MM.1S (cell line): Measurements from ENCODE around the gene INPP4B.

Experiments
- DNase-seq: peaks from one replicate; pipeline ENCODE4 v3.0.0-alpha.2; 2015
- H2AFZ ChIP-seq: fragments of 300-600 bp; sonication (generic); 2 replicates; pipeline ENCODE4 v1.6.0; 2016; ENCODE audit warnings: antibody characterized with exemption, low read length
- H3F3A ChIP-seq: fragments of 300-600 bp; sonication (generic); 2 replicates; pipeline ENCODE4 v1.6.1; 2016; ENCODE audit warnings: mild to moderate bottlenecking, antibody characterized with exemption, low read length, moderate library complexity, mixed read lengths; ENCODE audit not compliant: insufficient read depth
- H3K27ac ChIP-seq: fragments of 300-600 bp; sonication (generic); 2 replicates; pipeline ENCODE4 v1.5.1; 2016; ENCODE audit warnings: mild to moderate bottlenecking, low read length
- H3K27me3 ChIP-seq: fragments of 300-600 bp; sonication (generic); replicated peaks from 2 replicates; pipeline ENCODE4 v1.6.0; 2016; ENCODE audit warnings: low read length; ENCODE audit not compliant: insufficient read depth
- H3K36me3 ChIP-seq: fragments of 300-600 bp; sonication (generic); replicated peaks from 2 replicates; pipeline ENCODE4 v1.6.1; 2016; ENCODE audit warnings: mild to moderate bottlenecking, low read length, mixed read lengths; ENCODE audit not compliant: insufficient read depth
- H3K4me1 ChIP-seq: fragments of 300-600 bp; sonication (generic); 2 replicates; pipeline ENCODE4 v1.6.1; 2016; ENCODE audit warnings: low read length, mixed read lengths
- H3K4me2 ChIP-seq: fragments of 300-600 bp; sonication (generic); 2 replicates; pipeline ENCODE4 v1.6.0; 2016; ENCODE audit warnings: low read depth, low read length
- H3K4me3 ChIP-seq: fragments of 300-600 bp; sonication (generic); 2 replicates; pipeline ENCODE4 v1.5.1; 2016; ENCODE audit warnings: low read length, mixed read lengths
- H3K79me2 ChIP-seq: fragments of 300-600 bp; sonication (generic); 2 replicates; pipeline ENCODE4 v1.6.1; 2016; ENCODE audit warnings: mixed run types, low read length, mixed read lengths
- H3K9ac ChIP-seq: fragments of 300-600 bp; sonication (generic); 2 replicates; pipeline ENCODE4 v1.6.1; 2016; ENCODE audit warnings: low read length, mixed read lengths
- H3K9me2 ChIP-seq: fragments of 300-600 bp; sonication (generic); replicated peaks from 2 replicates; pipeline ENCODE4 v1.6.1; 2016; ENCODE audit warnings: mild to moderate bottlenecking, low read length, mixed read lengths; ENCODE audit not compliant: insufficient read depth
- H3K9me3 ChIP-seq: fragments of 300-600 bp; sonication (generic); replicated peaks from 2 replicates; pipeline ENCODE4 v1.6.1; 2016; ENCODE audit warnings: mild to moderate bottlenecking, low read length, mixed read lengths; ENCODE audit not compliant: insufficient read depth
- H4K20me1 ChIP-seq: fragments of 300-600 bp; sonication (generic); 2 replicates; pipeline ENCODE4 v1.6.1; 2016; ENCODE audit warnings: mild to moderate bottlenecking, low read length, moderate library complexity, mixed read lengths; ENCODE audit not compliant: insufficient read depth
- EZH2 ChIP-seq: fragments of 300-600 bp; sonication (generic); optimal IDR thresholded peaks from 2 replicates; pipeline ENCODE3; 2017; ENCODE audit warnings: low read depth, mild to moderate bottlenecking, antibody characterized with exemption, low read length, mixed read lengths
- EZH2phosphoT487 ChIP-seq: fragments of 300-600 bp; sonication (generic); IDR thresholded peaks from 2 replicates; pipeline ENCODE4 v1.6.1; 2018; ENCODE audit warnings: antibody characterized with exemption, low read length
- TF ChIP-seq, protein P1 (sequence below): fragments of 300-600 bp; sonication (generic); IDR thresholded peaks from 2 replicates; pipeline ENCODE4 v1.5.1; 2016; ENCODE audit warnings: antibody characterized with exemption, low read length, mixed read lengths

Gene INPP4B

GRCh38 chr4:142314247-142314646 is 531.9 kb downstream of the INPP4B start:
- no peaks in the 10 kb centered on the region for H3K79me2 ChIP-seq
- no peaks in the 10 kb centered on the region for H4K20me1 ChIP-seq
- TF ChIP-seq EZH2 (no peak), EZH2phosphoT487 (no peak)
- TF ChIP-seq, protein P1, sequence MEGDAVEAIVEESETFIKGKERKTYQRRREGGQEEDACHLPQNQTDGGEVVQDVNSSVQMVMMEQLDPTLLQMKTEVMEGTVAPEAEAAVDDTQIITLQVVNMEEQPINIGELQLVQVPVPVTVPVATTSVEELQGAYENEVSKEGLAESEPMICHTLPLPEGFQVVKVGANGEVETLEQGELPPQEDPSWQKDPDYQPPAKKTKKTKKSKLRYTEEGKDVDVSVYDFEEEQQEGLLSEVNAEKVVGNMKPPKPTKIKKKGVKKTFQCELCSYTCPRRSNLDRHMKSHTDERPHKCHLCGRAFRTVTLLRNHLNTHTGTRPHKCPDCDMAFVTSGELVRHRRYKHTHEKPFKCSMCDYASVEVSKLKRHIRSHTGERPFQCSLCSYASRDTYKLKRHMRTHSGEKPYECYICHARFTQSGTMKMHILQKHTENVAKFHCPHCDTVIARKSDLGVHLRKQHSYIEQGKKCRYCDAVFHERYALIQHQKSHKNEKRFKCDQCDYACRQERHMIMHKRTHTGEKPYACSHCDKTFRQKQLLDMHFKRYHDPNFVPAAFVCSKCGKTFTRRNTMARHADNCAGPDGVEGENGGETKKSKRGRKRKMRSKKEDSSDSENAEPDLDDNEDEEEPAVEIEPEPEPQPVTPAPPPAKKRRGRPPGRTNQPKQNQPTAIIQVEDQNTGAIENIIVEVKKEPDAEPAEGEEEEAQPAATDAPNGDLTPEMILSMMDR: no peak
- no peaks in the 10 kb centered on the region for H3K36me3 ChIP-seq
- H3K9me3 ChIP-seq: no peaks in the 10 kb centered on the region
- H3K4me1 ChIP-seq: peaks cover 10% of the 10 kb centered on the region
- H3K9ac ChIP-seq: no peak overlapping the region
- H3F3A ChIP-seq: no peaks in the 10 kb centered on the region
- H3K9me2 ChIP-seq: no peaks in the 10 kb centered on the region
- no peak overlapping the region for H3K4me3 ChIP-seq
- H2AFZ ChIP-seq: no peak overlapping the region
- no peak overlapping the region for H3K27ac ChIP-seq
- peaks cover 37% of the 10 kb centered on the region for H3K27me3 ChIP-seq
- DNase-seq: no peak
- no peak overlapping the region for H3K4me2 ChIP-seq

GRCh38 chr4:142312391-142312790 is 533.7 kb downstream of the INPP4B start:
- no peak overlapping the region for H3K9ac ChIP-seq
- DNase-seq: no peak
- H3K9me3 ChIP-seq: no peaks in the 10 kb centered on the region
- peaks cover 24% of the 10 kb centered on the region; the same call in 1 of the 2 replicates for H3K27me3 ChIP-seq
- no peaks in the 10 kb centered on the region for H3K36me3 ChIP-seq
- no peaks in the 10 kb centered on the region for H4K20me1 ChIP-seq
- H3K4me1 ChIP-seq: peaks cover 10% of the 10 kb centered on the region
- no peak overlapping the region for H3K4me3 ChIP-seq
- H3K79me2 ChIP-seq: no peaks in the 10 kb centered on the region
- H3K4me2 ChIP-seq: no peak overlapping the region
- no peak overlapping the region for H3K27ac ChIP-seq
- H2AFZ ChIP-seq: no peak overlapping the region
- no peak for TF ChIP-seq EZH2
- TF ChIP-seq, protein P1: no peak
- TF ChIP-seq EZH2phosphoT487: no peak
- H3F3A ChIP-seq: no peaks in the 10 kb centered on the region
- H3K9me2 ChIP-seq: no peaks in the 10 kb centered on the region

DNA sequence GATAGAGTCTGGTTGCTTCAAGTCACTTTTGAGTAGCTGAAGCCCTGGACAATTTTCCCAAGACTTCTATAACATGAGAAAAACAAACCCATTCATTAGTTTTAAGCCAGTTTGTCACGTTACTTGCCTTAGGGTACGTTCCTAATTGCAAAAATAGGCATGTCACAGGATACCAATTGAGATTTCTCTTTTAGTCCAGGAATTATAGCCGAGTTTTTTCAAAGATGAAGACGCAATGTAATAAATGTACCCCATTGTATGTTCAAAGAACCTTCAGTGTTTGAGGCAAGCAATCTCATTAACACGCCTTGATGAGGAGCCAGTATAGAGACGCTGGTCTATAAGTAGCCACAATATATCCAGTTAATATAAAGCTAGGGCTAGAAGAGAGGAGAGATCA is 534.2 kb downstream of the INPP4B start:
- Histone ChIP-seq H3K4me3 (no peak overlapping the region), H3K9me2 (no peaks in the 10 kb centered on the region), H3K79me2 (no peaks in the 10 kb centered on the region), H3F3A (no peaks in the 10 kb centered on the region), H3K4me1 (peaks cover 10% of the 10 kb centered on the region), H3K9ac (no peak overlapping the region), H3K4me2 (no peak overlapping the region), H4K20me1 (no peaks in the 10 kb centered on the region), H3K27me3 (peaks cover 20% of the 10 kb centered on the region; the same call in 1 of the 2 replicates), H3K9me3 (no peaks in the 10 kb centered on the region), H3K36me3 (no peaks in the 10 kb centered on the region), H2AFZ (no peak overlapping the region), H3K27ac (no peak overlapping the region)
- TF ChIP-seq EZH2phosphoT487 (no peak), EZH2 (no peak)
- TF ChIP-seq, protein P1: no peak
- DNase-seq: no peak
